Measurements from ENCODE around the gene SOX6.

DNA sequence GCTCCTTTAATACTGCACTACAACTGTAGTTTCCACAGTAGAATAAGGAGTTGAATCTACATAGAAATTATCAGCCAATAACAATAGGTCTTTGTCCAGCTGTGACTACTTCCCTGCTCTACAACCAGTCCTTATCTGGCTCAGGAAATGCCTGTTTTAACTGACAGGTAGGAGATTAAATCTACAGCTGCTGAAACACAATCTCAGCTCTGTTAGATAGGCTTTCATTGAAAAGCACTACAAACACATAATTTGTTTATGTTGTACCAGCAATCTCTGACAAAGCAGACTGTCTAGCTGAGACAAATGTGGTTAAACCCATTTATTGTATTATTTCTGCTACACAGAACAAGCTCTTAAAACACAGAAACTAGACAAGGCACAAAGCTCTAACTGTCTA is 230.0 kb downstream of the SOX6 start:
- TF ChIP-seq POLR2A (IDR thresholded peaks at IDR 0.05): no peak
- TF ChIP-seq, protein P1, sequence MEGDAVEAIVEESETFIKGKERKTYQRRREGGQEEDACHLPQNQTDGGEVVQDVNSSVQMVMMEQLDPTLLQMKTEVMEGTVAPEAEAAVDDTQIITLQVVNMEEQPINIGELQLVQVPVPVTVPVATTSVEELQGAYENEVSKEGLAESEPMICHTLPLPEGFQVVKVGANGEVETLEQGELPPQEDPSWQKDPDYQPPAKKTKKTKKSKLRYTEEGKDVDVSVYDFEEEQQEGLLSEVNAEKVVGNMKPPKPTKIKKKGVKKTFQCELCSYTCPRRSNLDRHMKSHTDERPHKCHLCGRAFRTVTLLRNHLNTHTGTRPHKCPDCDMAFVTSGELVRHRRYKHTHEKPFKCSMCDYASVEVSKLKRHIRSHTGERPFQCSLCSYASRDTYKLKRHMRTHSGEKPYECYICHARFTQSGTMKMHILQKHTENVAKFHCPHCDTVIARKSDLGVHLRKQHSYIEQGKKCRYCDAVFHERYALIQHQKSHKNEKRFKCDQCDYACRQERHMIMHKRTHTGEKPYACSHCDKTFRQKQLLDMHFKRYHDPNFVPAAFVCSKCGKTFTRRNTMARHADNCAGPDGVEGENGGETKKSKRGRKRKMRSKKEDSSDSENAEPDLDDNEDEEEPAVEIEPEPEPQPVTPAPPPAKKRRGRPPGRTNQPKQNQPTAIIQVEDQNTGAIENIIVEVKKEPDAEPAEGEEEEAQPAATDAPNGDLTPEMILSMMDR (IDR thresholded peaks at IDR 0.05): no peak
- TF ChIP-seq POLR2AphosphoS5 (IDR thresholded peaks at IDR 0.05): no peak

All from prostate gland (tissue), 2 donors.